Kidney epithelial cell (primary cell): ENCODE results near the gene PCDHA6. TPM values are rescaled to one million over a fixed set of nuclear protein-coding genes. Genes with fewer than 3 reads are reported as not detected.
A peak's percentile ranks its signal among the peaks of the same experiment; 100 is the strongest.
"Not testable (repeated sequence)": the region's sequence is repeated elsewhere in the genome, so short reads cannot be mapped to it uniquely, and the experiment has no call there.

Experiments used
- DNase-seq: peaks from one replicate; pipeline ENCODE4 v3.0.0-alpha.2; 2010; ENCODE audit warnings: low read depth
- H3K27me3 ChIP-seq: 2 replicates; pipeline ENCODE4 v1.6.0; 2011; ENCODE audit warnings: low read length; ENCODE audit not compliant: control insufficient read depth, insufficient read depth
- H3K36me3 ChIP-seq: 2 replicates; pipeline ENCODE4 v1.5.1; 2011; ENCODE audit warnings: low read length; ENCODE audit not compliant: control insufficient read depth, insufficient read depth
- H3K4me3 ChIP-seq: 2 replicates; pipeline ENCODE4 v1.5.1; 2011; ENCODE audit warnings: low read depth, mild to moderate bottlenecking, control low read depth, low read length
- total RNA-seq: library from RNA; depleted of rRNA; stranded (reverse); fragments of >200 nt; gene quantifications from 2 replicates; pipeline ENCODE4 v1.2.3, GENCODE V29; 2015
- TF ChIP-seq, protein P1 (sequence below): IDR thresholded peaks from 2 replicates; pipeline ENCODE4 v1.5.1; 2011; ENCODE audit warnings: mild to moderate bottlenecking, moderate library complexity, low read length, control low read depth, inconsistent platforms; ENCODE audit not compliant: insufficient read depth, poor library complexity, severe bottlenecking

The PCDHA6 gene
- total RNA-seq, 1 donor from 2014 or later: 0.21 TPM

DNA sequence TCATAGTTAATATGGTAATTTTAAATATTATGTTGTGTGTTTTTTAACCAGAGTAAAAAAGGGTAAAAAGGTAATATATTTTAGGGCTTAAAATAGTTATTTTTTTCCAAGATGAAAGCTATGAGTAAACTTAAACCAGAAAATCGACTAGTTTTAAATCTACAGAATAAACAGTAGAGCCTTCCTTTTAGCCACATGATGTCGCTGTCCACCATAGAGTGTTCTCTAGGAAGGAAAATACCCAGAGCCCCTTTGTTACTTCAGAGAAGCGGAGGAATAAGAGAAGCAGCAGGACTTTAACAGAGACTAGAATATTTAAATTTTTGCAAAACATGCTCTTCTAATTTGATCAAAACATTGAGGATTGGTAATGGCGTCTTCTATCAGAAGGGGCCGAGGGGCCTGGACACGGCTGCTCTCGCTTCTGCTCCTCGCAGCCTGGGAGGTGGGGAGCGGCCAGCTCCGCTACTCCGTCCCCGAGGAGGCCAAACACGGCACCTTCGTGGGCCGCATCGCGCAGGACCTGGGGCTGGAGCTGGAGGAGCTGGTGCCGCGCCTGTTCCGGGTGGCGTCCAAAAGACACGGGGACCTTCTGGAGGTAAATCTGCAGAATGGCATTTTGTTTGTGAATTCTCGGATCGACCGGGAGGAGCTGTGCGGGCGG, 33.0 kb upstream of the PCDHA6 start, which contains the start of gene PCDHA2:
TSS of gene PCDHA2 (plus strand) at position 258 of the 664 bp plus-strand sequence.
- Histone ChIP-seq H3K36me3 (no peaks in the 10 kb centered on the region), H3K27me3 (no peaks in the 10 kb centered on the region), H3K4me3 (no peak within 1 kb of the TSS)
- DNase-seq: no peak
- TF ChIP-seq, protein P1, sequence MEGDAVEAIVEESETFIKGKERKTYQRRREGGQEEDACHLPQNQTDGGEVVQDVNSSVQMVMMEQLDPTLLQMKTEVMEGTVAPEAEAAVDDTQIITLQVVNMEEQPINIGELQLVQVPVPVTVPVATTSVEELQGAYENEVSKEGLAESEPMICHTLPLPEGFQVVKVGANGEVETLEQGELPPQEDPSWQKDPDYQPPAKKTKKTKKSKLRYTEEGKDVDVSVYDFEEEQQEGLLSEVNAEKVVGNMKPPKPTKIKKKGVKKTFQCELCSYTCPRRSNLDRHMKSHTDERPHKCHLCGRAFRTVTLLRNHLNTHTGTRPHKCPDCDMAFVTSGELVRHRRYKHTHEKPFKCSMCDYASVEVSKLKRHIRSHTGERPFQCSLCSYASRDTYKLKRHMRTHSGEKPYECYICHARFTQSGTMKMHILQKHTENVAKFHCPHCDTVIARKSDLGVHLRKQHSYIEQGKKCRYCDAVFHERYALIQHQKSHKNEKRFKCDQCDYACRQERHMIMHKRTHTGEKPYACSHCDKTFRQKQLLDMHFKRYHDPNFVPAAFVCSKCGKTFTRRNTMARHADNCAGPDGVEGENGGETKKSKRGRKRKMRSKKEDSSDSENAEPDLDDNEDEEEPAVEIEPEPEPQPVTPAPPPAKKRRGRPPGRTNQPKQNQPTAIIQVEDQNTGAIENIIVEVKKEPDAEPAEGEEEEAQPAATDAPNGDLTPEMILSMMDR: peak; percentile 3

- H3K36me3 ChIP-seq: no peaks in the 10 kb centered on the region
- TF ChIP-seq, protein P1: peak; percentile 5
- H3K27me3 ChIP-seq: no peaks in the 10 kb centered on the region
- DNase-seq: no peak
- H3K4me3 ChIP-seq: no peak overlapping the region
Measured at GRCh38 chr5:140795259-140795641, 32.5 kb upstream of the PCDHA6 start.

GRCh38 chr5:140796072-140796717, 31.6 kb upstream of the PCDHA6 start:
- DNase-seq, H3K36me3 ChIP-seq, H3K27me3 ChIP-seq, H3K4me3 ChIP-seq: not testable (repeated sequence)

DNA sequence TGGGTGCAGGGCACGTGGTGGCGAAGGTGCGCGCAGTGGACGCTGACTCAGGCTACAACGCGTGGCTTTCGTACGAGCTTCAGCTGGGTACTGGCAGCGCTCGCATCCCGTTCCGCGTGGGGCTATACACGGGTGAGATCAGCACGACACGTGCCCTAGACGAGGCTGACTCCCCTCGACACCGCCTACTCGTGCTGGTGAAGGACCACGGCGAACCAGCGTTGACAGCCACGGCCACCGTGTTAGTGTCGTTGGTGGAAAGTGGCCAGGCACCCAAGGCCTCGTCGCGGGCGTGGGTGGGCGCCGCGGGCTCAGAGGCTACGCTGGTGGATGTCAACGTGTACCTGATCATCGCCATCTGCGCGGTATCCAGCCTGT, 31.1 kb upstream of the PCDHA6 start:
- DNase-seq: no peak
- TF ChIP-seq, protein P1: no peak
- no peak overlapping the region for H3K4me3 ChIP-seq
- no peaks in the 10 kb centered on the region for H3K27me3 ChIP-seq
- H3K36me3 ChIP-seq: no peaks in the 10 kb centered on the region

DNA sequence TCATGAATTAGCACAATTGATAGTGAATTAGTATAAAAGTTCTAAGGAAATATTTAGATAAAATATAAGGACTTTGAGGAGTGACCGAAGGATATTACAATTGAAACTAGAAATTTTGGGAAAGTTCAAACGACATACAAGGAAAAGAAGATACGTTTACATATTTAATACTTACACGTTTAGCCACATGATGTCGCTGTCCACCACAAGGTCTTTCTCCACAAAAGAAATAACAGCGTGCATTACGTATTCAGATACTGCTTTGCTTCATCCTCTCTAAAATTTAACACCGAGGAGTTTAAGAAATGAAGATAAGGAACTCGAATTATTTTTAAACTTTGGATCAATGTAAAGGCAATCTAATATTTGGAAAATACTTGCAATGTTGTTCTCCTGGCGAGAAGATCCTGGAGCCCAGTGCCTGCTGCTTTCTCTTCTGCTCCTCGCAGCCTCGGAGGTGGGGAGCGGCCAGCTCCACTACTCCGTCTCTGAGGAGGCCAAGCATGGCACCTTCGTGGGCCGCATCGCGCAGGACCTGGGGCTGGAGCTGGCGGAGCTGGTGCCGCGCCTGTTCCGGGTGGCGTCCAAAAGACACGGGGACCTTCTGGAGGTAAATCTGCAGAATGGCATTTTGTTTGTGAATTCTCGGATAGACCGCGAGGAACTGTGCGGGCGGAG, 26.8 kb upstream of the PCDHA6 start, which contains the start of gene PCDHA3:
TSS of gene PCDHA3 (plus strand) at position 242 of the 678 bp plus-strand sequence.
- TF ChIP-seq, protein P1: no peak
- Histone ChIP-seq H3K4me3 (no peak within 1 kb of the TSS), H3K27me3 (no peaks in the 10 kb centered on the region), H3K36me3 (no peaks in the 10 kb centered on the region)
- DNase-seq: no peak

DNA sequence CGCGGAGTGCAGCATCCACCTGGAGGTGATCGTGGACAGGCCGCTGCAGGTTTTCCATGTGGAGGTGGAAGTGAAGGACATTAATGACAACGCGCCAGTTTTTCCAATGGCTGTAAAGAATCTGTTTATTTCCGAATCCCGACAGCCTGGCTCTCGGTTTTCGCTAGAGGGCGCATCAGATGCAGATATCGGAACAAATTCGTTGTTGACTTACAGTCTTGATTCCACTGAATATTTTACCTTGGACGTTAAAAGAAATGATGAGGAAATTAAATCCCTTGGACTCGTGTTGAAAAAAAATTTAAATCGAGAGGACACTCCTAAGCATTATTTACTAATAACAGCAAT, 26.3 kb upstream of the PCDHA6 start:
- Histone ChIP-seq H3K4me3 (no peak overlapping the region), H3K27me3 (no peaks in the 10 kb centered on the region), H3K36me3 (no peaks in the 10 kb centered on the region)
- TF ChIP-seq, protein P1: peak; percentile 16
- DNase-seq: no peak

- not testable (repeated sequence) for H3K4me3 ChIP-seq, H3K36me3 ChIP-seq, DNase-seq, H3K27me3 ChIP-seq
Measured at GRCh38 chr5:140802381-140802780, 25.4 kb upstream of the PCDHA6 start.
